GM19468 (cell line): Measurements from ENCODE around the gene DNAH9.
A peak's percentile ranks its signal among the peaks of the same experiment; 100 is the strongest.
"Not testable (repeated sequence)": the region's sequence is repeated elsewhere in the genome, so short reads cannot be mapped to it uniquely, and the experiment has no call there.

Source experiments
- ATAC-seq: cut with Tn5 transposase; IDR thresholded peaks from one replicate; pipeline ENCODE4 v1.9.1; 2021; ENCODE audit warnings: mild to moderate bottlenecking, moderate library complexity, moderate number of reproducible peaks; ENCODE audit not compliant: unreplicated experiment; ENCODE audit errors: extremely low read depth

DNAH9 gene

DNA sequence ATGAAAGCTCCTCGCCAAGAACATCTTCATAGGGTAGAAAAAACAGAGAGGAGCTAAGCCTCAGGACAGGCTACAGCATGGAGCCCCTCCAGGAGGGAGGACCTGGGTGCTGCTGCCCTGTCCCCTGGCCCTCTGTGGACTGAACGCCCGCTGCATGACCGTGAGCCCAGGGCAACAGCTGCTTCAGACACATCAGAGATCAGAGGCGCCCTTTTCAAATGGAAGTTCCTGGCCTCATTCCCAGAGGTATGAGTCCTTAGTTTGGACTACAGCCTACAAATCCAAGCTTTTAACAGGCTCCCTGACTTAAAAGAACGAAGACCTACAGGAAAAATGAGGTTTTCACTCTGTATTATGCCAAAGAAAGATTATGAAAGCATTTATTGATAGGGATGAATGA is 350.5 kb downstream of the DNAH9 start:
- no peak for ATAC-seq

DNA sequence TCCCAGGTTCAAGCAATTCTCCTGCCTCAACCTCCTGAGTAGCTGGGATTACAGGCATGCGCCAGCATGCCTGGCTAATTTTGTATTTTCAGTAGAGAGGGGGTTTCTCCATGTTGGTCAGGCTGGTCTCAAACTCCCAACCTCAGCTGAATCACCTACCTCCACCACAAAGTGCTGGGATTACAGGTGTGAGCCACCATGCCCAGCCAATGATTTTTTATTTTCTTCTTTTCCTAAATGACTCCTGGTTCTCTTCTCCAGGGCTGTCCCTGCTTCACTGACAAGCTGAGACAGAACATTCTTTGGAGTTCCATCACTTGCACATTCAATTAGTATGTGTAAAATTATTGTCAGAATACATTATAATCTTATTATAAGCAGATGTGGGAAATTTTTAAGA is 351.3 kb downstream of the DNAH9 start:
- ATAC-seq: not testable (repeated sequence)

DNA sequence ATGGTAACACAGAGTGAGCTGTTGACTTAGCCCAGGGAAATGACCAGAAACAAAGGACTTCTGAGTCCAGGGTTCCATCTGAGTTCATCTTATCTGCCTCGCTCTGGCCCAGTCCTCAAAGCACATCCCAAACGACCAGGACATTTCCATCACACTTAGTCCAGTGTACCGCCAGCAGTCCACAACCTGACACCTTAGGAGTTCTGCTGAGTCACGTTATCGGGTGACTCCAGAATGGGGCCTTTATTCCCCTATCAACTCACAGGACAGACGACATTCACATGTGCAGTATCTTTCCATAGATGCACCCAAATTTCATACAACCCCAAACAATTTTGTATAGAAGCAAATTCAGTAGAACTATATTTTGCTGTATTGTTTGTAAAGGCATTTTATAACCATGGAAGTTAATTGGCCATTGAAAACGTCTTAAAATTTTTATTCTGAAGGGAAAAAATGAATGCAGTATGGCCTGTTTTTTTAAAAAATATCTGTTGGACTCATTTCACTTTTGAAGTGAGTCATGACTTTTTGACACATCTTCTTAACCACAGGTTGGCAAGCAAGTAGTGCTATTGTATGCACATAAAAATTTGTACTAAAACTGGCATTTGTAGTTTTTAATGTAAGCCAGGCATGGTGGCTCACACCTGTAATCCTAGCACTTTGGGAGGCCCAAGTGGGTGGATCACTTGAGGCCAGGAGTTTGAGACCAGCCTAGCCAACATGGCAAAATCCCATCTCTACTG is 352.7 kb downstream of the DNAH9 start:
- ATAC-seq: no peak

DNA sequence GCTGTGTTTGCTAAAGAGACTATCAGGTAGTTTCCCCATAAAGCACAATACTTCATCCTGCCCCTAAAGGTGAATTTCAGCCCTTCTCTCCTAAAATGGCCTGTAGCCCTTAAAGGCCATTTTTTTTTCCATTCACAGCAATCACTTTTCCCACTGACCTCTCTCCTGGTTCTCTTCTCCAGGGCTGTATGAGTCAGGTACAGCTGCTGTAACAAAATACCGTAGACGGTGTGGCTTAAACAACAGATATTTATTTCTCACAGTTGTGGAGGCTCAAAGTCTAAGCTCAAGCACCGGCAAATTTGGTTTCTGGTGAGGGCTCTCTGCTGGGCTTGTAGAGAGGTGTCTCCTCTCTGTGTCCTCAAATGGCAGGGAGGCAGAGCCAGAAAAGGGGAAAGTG is 354.3 kb downstream of the DNAH9 start:
- ATAC-seq: no peak

GRCh38 chr17:11953924-11954323 is 355.7 kb downstream of the DNAH9 start:
- no peak for ATAC-seq

- ATAC-seq: no peak
Observed at GRCh38 chr17:11954936-11955335, 356.7 kb downstream of the DNAH9 start.

- ATAC-seq: no peak
Observed at GRCh38 chr17:11969565-11969964, 371.3 kb downstream of the DNAH9 start.

DNA sequence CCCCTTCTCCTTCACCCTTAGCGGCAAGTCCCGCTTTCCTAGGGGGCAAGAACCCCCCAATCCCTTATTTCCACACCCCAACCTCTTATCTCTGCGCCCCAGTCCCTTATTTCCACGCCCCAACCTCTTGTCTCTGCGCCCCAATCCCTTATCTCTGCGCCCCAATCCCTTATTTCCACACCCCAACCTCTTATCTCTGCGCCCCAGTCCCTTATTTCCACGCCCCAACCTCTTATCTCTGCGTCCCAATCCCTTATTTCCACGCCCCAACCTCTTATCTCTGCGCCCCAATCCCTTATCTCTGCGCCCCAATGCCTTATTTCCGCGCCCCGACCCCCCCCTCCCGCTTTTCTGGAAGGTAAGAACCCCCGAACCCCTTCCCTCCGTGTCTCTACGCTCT is 374.5 kb downstream of the DNAH9 start:
- not testable (repeated sequence) for ATAC-seq

GRCh38 chr17:11979795-11980194 is 381.5 kb downstream of the DNAH9 start:
- ATAC-seq: no peak

DNA sequence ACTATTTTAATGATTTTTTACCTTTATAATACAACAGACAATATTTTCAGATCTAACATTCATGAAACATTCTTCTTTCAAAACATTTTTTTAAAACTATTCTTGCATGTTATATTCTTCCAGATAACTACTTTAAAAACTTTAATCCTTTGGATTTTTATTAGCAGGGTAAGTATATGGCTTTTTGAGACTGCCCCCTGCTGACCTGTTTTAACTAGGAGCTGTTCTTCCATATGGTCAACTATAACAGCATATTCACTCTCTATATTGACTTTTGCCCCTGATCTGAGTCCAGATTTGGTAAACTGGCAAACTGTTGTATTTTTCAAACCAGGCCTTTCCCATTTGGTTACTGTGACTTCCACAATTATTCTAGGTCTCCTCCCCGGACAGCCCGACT is 382.5 kb downstream of the DNAH9 start:
- no peak for ATAC-seq

- ATAC-seq: no peak
Observed at GRCh38 chr17:11981862-11982261, 383.6 kb downstream of the DNAH9 start.

- ATAC-seq: no peak
Observed at GRCh38 chr17:11986179-11986941, 388.1 kb downstream of the DNAH9 start.

DNA sequence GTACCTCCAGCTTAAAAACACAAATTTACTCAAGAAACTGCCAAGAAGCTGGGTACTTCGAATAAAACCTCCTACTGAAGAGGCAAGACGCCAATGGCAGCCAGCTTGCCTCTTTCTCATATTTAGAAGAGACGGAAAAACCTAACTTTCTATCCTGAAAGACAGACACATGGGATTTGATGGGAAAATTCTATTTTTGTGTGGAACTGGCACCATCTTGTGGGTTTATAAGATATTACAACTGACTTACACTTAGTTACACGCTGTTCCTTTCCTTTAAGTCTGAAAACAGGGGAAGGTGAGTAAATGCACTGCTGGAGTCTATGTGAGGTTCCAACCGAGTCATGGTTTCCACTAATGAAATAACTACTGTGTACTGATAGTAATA is 388.7 kb downstream of the DNAH9 start:
- no peak for ATAC-seq

DNA sequence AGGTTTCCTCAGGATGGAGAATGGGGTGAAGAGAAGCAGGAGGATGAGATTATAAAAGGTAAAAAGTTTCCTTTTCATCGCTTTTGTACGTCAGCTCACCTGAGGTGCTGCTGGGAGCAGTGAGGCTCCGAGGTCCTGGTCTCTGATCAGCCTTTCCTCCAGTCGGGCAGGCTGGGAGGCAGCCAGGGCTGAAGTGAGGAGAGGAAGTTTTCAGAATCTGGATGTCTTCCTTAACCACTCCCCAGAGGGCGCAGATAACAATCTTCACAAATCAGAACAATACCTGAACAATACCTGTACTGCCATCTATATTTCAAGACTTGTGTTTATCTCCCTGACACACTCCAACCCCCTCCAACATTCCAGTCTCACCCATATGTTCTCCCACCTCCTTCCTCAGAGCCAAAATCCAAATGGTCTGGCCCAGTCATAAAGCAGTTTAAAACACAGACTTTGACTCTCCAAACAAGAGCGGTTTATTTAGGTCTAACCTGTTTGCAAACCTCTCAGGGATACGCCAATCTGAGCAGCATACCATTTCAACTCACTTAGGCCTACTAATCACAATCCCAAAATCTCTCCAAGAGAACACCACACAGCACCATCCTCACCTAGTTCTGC is 392.2 kb downstream of the DNAH9 start:
- ATAC-seq: no peak

GRCh38 chr17:11991461-11991860 is 393.2 kb downstream of the DNAH9 start:
- no peak for ATAC-seq

DNA sequence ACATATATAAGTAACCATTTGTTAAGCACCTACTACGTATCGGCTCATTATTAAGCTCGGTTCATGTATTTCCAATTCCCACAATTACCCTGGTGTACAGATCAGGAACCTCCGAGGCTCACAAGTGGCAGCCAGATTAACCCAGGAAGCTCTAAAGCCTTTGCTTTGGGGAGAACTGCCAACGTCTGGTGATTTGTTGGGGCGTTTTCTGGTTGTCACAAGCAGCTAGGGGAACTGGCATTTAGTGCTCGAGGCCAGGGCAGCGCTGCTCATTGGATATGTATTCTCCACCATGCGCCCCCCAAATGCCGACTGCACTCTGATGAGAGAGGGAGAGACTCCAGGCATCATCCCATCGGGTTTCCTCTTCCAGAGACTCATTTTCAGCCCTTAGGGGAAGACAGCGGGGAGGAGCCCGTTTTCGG is 398.5 kb downstream of the DNAH9 start:
- ATAC-seq: peak; percentile 7

DNA sequence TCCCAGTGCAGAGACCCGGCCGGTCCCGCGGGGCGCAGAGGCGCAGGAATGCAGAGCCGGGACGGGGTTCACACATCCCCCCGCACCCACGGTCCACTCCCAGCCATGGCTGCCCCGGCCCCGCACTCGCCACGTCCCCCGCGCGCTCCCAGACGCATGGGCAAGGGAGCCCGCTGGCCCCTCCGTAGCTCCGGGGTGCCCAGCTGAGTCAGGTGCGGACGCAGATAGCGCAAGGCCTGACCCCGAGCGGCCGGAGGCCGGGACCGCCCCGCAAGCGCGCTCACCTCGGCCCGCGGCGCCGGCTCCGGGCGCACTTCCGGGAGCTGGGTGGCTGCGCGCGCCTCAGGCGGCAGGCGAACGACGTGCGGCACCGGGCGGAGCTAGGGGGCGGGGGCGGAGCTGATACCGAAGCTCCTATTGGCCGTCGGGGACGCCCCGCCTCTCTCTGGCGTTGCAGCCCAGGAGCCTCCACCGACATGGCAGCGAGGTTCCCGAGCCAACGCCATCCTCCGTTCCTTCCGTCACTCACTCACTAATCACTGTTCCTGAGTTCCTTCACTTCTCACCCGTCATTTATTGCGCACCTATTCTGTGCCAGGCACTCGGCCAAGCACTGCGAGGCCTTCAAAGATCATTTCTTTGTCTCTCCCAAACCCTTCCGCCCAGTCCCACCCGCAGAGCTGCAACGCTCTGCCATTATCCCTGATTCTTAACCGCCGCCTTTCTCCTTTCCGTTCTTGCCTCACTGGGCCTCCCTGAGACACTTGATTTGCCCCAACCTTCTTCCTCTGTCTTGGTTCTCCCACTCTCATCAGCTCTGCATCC is 399.1 kb downstream of the DNAH9 start, which contains the start of gene ZNF18:
ZNF18 (minus strand) TSS at position 329 of the 825 bp plus-strand sequence. CDS start 4,646 bp downstream, outside the sequence.
- peak; percentile 95 for ATAC-seq

GRCh38 chr17:11997972-11998233 is 399.6 kb downstream of the DNAH9 start:
- no peak for ATAC-seq

GRCh38 chr17:11999696-12000095 is 401.4 kb downstream of the DNAH9 start:
- ATAC-seq: no peak

- no peak for ATAC-seq
Observed at GRCh38 chr17:12007466-12007865, 409.2 kb downstream of the DNAH9 start.
